ENCODE data around the gene RNF32. TPM values are rescaled to one million over a fixed set of nuclear protein-coding genes. Genes with fewer than 3 reads are reported as not detected.
A peak's percentile ranks its signal among the peaks of the same experiment; 100 is the strongest.

Gene RNF32
- total RNA-seq = 0.12 and 0.15 TPM in 2 replicates

- no peak for DNase-seq (ENCODE audit: extremely low read depth, low read depth, low spot score)
Measured at GRCh38 chr7:156640257-156640948, at the start of gene RNF32. TSS of gene RNF32 (plus strand) at chr7:156640774. CDS start at chr7:156643878, 3,104 bp downstream.

GRCh38 chr7:156592155-156592884, 48.3 kb upstream of the RNF32 start:
- no peak for DNase-seq (ENCODE audit: extremely low read depth, low read depth, low spot score)

GRCh38 chr7:156594283-156595080, 46.1 kb upstream of the RNF32 start:
- DNase-seq (ENCODE audit: extremely low read depth, low read depth, low spot score) = no peak

- DNase-seq (ENCODE audit: extremely low read depth, low read depth, low spot score) = no peak
Measured at GRCh38 chr7:156600496-156600895, 40.1 kb upstream of the RNF32 start.

- no peak for DNase-seq (ENCODE audit: extremely low read depth, low read depth, low spot score)
Measured at GRCh38 chr7:156602283-156602682, 38.3 kb upstream of the RNF32 start.

GRCh38 chr7:156603011-156603410, 37.6 kb upstream of the RNF32 start:
- DNase-seq (ENCODE audit: extremely low read depth, low read depth, low spot score) = no peak

- no peak for DNase-seq (ENCODE audit: extremely low read depth, low read depth, low spot score)
Measured at GRCh38 chr7:156603629-156604028, 36.9 kb upstream of the RNF32 start.

GRCh38 chr7:156604311-156604710, 36.3 kb upstream of the RNF32 start:
- DNase-seq (ENCODE audit: extremely low read depth, low read depth, low spot score) = no peak

- no peak for DNase-seq (ENCODE audit: extremely low read depth, low read depth, low spot score)
Measured at GRCh38 chr7:156604836-156605695, 35.5 kb upstream of the RNF32 start.

- DNase-seq (ENCODE audit: extremely low read depth, low read depth, low spot score) = no peak
Measured at GRCh38 chr7:156606135-156606534, 34.4 kb upstream of the RNF32 start.

GRCh38 chr7:156606691-156607331, 33.8 kb upstream of the RNF32 start:
- DNase-seq (ENCODE audit: extremely low read depth, low read depth, low spot score) = no peak

GRCh38 chr7:156607332-156608172, 33.0 kb upstream of the RNF32 start:
- DNase-seq (ENCODE audit: extremely low read depth, low read depth, low spot score) = no peak

GRCh38 chr7:156608173-156608478, 32.4 kb upstream of the RNF32 start:
- no peak for DNase-seq (ENCODE audit: extremely low read depth, low read depth, low spot score)

GRCh38 chr7:156609010-156609877, 31.3 kb upstream of the RNF32 start:
- DNase-seq (ENCODE audit: extremely low read depth, low read depth, low spot score) = peak; percentile 37

GRCh38 chr7:156610130-156610529, 30.4 kb upstream of the RNF32 start:
- DNase-seq (ENCODE audit: extremely low read depth, low read depth, low spot score) = no peak

GRCh38 chr7:156610601-156611000, 30.0 kb upstream of the RNF32 start:
- DNase-seq (ENCODE audit: extremely low read depth, low read depth, low spot score) = no peak

GRCh38 chr7:156611014-156612010, 29.3 kb upstream of the RNF32 start:
- DNase-seq (ENCODE audit: extremely low read depth, low read depth, low spot score) = no peak

All from glomerular endothelial cell (primary cell).